Measurements from ENCODE around the gene ZNF222.
A peak's percentile ranks its signal among the peaks of the same experiment; 100 is the strongest.

ZNF222 gene

DNA sequence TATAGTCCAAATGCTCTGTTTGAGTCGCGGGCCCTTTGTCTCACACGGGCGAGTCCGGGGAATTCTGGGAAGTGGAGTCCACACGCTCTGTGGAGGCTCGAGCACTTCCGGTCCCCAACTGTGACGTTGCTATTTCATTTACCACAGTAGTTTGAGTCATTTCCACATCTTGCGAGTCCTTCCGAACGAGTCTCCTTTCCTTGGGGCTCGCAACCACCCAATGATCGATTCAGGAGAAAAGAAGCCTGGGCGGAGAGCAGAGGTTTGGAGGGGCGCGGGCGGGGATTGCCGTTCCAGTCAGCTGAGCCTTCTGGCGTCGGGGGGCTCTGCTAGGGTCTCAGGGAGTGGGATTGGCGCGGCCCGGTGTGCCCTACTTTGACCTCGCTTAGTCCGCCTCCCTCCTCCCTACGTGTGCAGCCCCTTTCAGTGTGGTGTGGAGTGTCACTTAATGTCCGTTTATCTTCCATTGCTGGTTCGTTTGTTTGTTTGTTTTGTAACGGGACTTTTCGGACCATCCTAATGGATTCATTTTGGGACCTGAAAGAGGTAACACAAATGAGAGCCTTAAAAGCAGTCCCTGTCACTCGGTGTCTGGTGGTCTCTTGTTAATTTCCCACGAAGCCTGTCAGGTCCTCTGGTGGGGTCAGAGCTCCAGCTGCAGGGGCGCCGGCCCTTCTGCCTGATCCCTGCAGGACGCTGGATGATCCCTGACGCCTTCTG lies at the start of gene ZNF222:
ZNF222 (plus strand) TSS at position 163 of the 720 bp plus-strand sequence; CDS start at position 221, 58 bp downstream.
- DNase-seq = peak; percentile 55

GRCh38 chr19:43976732-43977131 lies 48.4 kb upstream of the ZNF222 start:
- no peak for DNase-seq

GRCh38 chr19:43983544-43983911 lies 41.7 kb upstream of the ZNF222 start:
- DNase-seq = no peak

GRCh38 chr19:43983912-43984686 lies 41.1 kb upstream of the ZNF222 start, which contains the start of gene ZNF155:
ZNF155 (plus strand) TSS chr19:43984188; CDS start chr19:43988544, 4,356 bp downstream.
- peak; percentile 79 for DNase-seq

GRCh38 chr19:43984687-43985000 lies 40.5 kb upstream of the ZNF222 start:
- DNase-seq = peak; percentile 47

GRCh38 chr19:43997631-43998290 lies 27.4 kb upstream of the ZNF222 start:
- DNase-seq = no peak

- DNase-seq = no peak
Measured at GRCh38 chr19:44002212-44002565, 23.0 kb upstream of the ZNF222 start.

- DNase-seq = peak; percentile 95
Measured at GRCh38 chr19:44002566-44003460, 22.4 kb upstream of the ZNF222 start, which contains the start of gene ZNF230. ZNF230 (plus strand) TSS chr19:44002957; CDS start chr19:44007079, 4,122 bp downstream.

DNA sequence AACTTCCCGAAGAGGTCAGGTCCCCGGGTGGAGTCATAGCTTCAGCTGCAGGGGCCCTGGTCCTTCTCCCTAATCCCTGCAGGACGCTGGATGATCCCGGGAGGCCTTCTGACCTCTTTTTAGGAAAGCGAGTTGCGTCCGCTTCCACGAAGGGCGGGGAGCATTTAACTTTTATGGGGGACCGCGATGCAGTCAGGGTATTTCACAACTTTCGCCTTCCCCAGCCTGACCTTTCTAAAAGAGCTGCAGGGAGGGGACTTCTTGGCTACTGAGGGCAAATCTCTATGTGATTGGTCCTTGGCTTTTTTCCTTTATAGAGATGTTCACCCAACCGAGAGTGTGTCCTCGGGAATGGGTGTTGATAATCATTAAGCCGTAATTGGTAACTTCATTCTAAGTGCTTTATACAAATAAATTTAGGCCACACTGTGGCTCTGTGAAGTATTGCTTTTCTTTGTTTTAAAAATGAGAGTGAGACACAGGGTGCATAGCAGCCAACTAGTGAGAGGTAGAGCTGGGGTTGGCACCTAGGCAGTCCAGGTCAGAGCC lies 21.6 kb upstream of the ZNF222 start:
- peak; percentile 32 for DNase-seq

GRCh38 chr19:44005973-44006372 lies 19.2 kb upstream of the ZNF222 start:
- DNase-seq = no peak

- no peak for DNase-seq
Measured at GRCh38 chr19:44007473-44007872, 17.7 kb upstream of the ZNF222 start.

DNA sequence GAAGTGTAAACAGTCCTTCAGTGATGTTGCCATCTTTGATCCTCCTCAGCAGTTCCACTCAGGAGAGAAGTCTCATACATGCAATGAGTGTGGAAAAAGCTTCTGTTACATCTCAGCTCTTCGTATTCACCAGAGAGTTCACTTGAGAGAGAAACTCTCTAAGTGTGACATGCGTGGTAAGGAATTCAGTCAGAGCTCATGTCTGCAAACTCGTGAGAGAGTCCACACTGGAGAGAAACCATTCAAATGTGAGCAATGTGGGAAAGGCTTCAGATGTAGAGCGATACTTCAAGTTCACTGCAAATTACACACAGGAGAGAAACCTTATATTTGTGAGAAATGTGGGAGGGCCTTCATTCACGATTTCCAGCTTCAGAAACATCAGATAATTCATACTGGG lies 14.7 kb upstream of the ZNF222 start:
- no peak for DNase-seq

DNA sequence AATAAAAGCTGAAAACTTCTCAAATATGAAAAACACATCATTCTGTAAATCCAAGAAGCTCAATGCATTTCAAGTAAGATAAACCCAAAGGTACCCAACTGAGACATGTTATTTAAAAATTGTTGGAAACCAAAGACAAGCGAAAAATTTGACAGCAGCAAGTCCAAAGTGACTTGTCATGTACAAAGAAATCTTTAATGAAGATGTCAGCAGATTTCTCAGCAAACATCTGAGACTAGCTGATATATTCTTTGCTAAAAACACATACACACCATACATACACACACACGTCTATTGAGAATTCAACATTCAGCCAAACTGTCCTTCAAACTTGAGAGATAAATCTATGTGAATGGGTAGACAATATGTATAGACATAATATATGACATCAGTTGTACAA lies 5.7 kb upstream of the ZNF222 start:
- DNase-seq = no peak

DNA sequence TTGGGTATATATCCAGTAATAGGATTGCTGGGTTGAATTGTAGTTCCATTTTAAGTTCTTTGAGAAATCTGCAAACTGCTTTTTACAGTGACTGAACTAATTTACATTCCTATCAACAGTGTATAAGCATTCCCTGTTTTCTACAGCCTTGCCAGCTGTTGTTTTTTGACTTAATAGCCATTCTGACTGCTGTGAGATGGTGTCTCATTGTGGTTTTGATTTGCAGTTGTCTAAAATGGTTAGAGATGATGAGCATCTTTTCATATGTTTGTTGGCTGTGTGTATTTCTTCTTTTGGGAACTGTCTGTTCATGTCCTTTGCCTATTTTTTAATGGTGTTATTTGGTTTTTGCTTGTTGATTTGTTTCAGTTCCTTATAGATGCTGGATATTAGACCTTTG lies 4.0 kb upstream of the ZNF222 start:
- DNase-seq = no peak

GRCh38 chr19:44024900-44025216 lies 321 bp upstream of the ZNF222 start:
- no peak for DNase-seq

- DNase-seq = no peak
Measured at GRCh38 chr19:44026622-44027021, 1.4 kb downstream of the ZNF222 start.

GRCh38 chr19:44032001-44032610 lies 6.9 kb downstream of the ZNF222 start:
- DNase-seq = no peak

- DNase-seq = no peak
Measured at GRCh38 chr19:44042147-44042546, 17.0 kb downstream of the ZNF222 start.

DNA sequence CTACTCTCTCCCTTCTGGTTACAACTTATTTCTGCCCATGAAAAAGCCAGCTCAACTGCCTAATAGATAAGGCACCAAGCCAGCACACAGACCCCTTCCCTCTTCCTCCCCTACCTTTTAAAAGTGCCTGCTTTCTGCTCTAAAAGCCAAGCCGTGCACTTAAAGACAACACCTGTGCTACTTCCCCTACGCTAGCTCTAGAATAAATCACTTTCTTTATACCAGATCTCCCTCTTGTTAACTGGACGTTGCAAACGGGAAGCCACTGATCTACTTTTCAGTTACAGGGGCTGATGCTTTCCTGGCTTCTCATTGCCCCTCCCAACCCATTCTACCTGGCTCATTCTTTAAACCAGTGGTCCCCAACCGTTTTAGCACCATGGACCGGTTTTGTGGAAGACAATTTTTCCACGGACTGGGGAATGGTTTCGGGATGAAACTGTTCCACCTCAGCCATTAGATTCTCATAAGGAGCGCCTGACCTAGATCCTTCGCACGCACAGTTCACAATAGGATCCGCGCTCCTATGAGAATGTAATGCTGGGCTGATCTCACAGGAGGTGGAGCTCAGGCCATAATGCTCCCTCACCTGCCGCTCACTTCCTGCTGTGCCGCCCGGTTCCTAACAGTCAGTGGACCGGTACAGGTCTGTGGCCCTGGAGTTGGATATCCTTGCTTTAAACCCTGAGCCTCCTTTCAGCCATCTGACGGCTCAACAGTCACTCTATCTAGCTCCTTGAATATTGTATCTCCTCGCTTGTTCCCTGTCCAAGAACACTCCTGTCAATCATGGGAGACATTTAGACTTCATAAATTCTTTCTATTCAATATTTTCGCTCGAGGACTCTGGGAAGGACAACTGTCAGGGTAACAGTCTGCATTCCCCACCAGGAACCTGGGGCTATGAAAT lies 25.8 kb downstream of the ZNF222 start:
- no peak for DNase-seq

DNA sequence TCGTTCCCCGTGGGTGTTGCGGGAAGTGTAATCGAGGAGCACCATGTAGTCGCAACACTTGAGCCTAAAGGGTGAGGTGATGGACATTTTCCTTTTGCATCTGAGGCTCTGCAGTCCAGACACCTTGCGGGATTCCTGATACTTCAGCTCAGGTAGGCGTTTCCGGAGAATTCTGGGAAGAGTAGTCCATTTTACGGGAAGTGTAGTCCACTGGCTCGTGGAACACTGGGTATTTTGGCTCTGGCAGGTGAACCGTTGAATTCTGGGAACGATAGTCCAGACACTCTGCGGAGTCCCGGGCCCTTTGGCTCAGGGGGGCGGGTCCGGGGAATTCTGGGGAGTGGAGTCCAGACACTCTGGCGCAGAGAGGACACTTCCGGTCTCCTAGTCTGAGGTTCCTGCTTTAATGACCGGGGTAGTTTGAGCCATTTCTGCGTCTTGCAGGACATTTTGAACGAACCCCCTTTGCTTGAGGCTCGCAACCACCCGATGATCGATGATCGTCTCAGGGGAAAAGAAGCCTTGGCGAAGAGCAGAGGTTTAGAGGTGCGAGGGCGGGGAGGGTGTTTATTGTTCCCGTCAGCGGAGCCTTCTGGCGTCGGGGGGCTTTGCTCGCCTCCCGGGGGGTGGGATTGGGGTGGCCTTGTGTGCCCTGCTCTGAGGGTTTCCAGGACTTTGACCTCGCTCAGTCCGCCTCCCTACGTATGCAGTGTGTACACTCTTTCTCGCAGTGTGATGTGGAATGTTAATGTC lies 26.6 kb downstream of the ZNF222 start, which contains the start of gene ZNF223:
ZNF223 (plus strand) TSS at position 387 of the 753 bp plus-strand sequence. CDS start 3,141 bp downstream, outside the sequence.
- DNase-seq = peak; percentile 76

All from KG1 (cell line).